ENCODE data around the gene ABCC2.

ABCC2 gene

DNA sequence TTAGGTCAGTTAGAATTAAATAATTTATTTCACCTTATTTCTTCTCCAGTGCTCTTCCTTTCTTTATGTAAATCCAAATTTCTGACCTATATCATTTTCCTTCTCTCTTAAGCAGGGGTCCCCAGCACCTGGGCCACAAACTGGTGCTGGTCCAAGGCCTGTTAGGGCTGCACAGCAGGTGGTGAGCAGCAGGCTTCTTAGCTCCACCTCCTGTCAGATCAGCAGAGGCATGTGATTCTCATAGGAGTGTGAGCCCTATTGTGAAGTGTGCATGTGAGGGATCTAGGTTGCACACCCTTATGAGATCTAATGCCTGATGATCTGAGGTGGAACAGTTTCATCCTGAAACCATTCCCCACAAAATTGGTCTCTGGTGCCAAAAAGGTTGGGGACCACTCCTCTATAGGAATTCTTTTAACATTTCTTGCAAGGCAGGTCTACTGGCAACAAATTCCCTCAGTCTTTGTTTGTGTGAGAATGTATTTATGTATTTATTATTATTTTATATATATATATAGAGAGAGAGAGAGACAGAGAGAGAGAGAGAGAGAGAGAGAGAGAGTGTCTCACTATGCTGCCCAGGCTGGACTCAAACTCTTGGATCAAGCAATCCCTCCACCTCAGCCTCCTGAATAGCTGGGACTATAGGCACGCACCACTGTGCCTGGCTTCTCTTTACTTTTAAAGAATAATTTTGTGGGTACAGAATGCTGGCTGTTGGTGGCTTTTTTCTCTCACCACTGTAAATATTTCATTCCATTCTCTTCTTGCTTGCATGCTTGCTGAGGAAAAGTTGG lies 4.3 kb upstream of the ABCC2 start:
- DNase-seq = no peak

DNA sequence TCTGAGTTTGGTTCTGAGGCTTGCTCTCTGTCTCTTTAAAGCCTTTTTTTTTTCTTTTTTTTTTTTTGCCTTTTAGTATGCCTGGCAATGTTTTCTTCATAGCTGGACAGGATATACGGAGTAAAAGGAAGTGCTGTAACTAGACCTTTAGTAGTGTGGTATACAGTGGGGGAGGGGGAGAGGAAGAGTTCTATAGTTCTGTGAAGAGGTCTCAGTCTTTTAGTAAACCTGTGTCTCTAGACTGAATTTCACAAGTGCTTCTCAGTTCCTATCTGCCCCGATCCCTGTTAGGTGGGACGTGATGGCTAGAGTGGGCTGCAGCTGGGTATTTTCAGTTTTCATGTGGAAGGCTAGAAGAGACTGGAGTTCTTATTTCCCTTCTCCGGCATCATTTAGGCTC lies 3.1 kb upstream of the ABCC2 start:
- DNase-seq = no peak

DNA sequence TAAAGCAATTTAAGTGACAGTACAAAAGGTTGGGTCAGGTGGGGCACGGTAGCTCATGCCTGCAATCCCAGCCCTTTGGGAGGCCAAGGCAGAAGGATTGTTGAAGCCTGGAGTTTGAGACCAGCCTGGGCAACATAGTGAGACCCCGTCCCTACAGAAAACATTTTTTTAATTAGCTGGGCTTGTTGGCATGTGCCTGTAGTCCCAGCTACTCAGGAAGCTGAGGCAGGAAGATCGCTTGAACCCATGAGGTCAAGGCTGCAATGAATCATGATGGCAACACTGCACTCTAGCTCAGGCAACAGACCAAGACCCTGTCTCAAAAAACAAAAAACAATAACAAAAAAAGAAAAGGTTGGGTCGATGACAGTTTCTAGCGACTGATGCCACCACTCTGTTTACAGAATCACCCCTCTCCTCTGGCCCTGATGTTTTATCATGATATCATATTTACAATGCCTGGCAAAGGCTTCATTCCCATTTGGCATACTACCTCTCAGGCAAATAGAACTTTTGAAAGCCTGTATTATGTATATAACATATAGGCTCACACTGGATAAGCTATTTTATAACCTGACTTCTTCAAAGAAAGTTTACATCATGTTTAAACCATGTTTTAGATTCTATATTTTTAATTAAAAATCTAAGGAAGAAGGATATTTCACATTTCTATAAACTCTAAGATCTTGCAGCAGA lies 558 bp upstream of the ABCC2 start:
- DNase-seq = no peak

DNA sequence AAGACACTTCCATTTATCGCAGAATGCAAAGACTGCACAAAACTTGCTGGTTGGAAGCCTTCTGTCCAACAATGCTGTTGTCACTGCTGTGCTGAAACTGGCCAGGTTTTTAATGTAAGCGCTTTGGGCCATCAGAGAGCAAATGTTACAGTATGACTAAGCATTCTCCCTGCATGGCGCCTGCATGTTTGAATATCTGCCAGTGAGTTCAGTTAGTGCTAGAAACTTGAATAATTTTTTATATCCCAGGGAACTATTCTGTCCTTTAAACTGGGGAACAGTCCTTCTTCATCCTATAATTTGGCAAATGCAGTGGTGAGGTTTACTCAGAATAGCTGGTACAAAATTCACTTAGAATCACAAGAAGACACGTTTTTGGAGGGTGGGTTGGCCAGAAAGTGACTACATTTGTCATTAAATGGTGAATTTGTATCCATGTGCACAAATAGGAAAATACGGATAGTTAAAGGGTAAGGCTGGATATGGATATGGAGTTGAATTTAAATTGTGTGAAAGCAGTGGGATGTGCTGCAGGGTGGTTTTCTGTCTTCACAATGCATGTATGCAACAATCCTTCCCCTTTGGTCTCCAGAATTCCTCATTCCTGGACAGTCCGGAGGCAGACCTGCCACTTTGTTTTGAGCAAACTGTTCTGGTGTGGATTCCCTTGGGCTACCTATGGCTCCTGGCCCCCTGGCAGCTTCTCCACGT lies 1.7 kb downstream of the ABCC2 start:
- DNase-seq = no peak

DNA sequence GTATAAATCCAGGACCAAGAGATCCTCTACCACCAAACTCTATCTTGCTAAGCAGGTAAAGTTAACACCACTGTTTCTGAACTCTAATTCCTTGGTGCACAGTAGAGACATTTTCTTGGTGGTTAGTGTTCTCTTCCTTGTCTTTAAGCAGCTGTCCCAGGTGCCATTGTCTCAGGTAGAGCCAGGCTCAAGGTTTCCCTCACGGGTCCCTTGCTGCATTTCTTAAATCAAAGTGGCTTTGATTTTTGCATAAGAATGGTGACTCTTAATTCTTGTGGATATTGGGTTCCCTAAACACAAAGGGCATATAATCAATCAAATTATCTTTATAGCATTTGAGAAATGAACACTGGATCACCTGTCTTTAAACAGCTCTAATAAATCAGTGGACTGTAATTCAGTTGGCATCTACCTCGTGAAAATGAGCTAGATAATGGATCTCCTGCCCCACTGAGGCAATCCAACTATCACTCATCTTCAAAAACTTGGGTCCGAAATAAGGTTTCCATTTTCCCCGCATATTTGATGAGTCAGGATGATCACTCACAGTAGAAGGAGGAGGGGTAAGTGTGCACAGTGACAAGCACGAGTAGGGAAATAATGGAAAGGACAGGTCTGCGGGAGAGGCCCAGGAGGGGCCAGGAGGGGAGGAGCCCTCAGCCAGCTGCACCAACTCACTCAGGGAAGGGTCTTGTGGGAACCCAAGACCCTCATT lies 2.4 kb downstream of the ABCC2 start:
- no peak for DNase-seq

DNA sequence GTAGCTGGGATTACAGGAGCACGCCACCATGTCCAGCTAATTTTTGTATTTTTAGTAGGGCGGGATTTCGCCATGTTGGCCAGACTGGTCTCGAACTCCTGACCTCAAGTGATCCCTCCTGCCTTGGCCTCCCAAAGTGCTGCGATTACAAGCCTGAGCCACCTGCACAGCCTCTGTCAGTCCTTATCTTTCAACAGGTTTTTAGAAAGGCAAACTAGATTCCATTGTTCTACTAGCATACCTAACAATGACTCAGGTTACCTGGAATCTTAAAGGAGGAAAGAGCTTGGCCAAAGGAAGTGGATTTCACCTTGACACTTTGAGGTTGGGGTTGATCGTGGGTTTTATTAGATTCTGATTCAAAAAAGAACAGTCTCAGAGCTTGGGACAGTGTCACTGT lies 3.2 kb downstream of the ABCC2 start:
- DNase-seq = no peak

DNA sequence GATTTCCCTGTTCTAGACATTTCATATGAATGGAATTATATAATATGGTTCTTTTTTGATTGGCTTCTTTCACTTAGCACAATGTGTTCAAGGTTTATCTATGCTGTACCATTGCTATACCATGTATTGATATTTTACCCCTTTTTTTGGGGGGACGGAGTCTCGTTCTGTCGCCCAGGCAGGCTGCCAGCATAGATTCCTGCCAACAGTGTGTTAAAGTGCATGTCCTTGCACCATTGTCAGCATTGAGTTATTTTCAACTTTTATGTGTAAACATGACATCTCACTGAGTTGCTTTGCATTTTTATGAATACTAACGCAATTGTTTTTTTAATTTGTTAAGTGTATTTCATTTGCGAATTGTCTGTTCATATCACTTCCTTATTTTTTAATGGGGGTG lies 4.9 kb downstream of the ABCC2 start:
- no peak for DNase-seq

DNA sequence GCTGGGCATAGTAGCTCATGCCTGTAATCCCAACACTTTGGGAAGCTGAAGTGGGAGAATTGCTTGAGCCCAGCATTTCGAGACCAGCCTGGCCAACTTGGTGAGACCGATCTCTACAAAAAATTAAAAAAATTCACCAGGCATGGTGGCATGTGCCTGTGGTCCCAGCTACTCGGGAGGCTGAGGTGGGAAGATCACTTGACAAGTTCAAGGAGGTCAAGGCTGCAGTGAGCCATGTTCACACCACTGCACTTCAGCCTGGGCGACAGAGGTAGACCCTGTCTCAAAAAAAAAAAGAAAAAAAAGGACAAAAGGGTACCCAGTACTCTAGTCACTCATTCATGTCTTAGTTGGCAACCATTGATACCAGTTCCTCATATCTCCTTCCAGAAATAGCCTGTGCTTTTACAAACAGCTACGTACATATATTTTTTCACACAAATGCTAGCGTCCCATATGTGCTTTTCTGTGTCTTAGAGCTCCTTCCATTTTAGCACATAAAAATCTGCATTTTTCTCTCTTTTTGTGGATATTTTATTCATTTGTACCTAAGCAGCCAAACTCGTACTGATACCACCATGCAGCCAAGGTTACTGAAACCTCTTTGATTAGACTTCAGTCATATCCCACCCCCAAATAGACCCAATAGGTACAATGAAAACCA lies 5.5 kb downstream of the ABCC2 start:
- DNase-seq = no peak

DNA sequence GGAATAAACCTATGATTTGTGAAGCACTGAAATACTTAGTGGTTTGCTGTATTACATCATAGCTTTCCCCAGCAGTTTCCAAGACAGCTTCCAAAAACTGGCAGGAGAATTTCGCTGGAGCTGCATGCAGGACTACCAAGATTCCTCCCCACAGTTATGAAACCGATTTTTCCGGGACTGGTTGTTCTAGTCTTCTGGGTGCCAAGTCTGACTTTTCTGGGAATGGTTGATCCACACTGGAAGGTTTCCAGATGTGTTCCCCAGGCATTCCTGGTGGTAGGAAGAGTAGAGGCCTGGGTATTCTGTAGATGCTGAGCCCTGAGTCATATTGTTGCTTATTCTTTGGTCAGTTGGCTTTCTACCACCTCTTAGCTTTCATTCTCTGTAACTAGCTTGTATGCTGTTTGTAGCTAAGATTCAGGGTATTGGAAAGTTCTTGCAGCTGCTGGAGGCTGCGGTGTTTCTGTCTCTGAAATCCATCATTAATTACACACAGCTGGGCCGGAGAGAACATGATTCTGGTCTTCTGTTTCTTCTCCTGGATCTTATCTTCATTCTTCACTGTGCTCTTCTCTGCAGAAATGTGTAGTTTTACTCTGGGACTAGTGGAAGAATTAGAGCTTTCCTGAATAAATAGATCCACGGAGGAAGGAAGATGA lies 6.3 kb downstream of the ABCC2 start:
- no peak for DNase-seq

DNA sequence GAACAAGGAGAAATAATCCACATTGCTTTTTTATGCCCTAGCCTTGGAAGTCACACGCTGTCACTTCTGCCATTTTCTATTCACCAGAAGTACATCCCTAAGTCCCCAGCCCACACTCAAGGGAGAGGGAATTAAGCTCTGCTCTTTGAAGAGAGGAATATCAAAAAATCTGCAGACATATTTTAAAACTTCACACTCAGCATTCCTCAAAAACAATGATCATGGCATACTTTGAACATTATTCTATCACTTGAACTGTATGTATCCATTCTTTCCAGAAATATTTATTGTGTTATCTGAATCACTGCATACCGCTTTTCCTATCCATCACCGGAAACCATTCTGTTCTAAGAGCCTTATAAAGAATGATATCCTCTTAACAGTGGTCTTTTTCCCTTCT lies 9.4 kb downstream of the ABCC2 start:
- no peak for DNase-seq

DNA sequence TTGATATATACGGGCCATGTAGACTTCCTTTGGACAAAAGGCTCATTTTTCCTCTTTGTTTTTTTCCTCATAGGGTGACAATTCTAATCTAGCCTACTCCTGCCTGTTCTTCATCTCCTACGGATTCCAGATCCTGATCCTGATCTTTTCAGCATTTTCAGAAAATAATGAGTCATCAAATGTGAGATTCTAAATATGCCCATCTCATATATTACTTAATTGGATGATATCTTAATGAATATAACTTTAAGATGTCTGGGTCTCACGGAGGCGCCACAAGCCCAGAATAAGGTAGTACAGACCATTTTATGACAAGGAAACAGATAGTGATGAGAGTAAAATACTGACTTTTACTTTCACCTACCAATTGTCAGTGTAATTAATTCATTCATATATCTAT lies 11.4 kb downstream of the ABCC2 start:
- no peak for DNase-seq

DNA sequence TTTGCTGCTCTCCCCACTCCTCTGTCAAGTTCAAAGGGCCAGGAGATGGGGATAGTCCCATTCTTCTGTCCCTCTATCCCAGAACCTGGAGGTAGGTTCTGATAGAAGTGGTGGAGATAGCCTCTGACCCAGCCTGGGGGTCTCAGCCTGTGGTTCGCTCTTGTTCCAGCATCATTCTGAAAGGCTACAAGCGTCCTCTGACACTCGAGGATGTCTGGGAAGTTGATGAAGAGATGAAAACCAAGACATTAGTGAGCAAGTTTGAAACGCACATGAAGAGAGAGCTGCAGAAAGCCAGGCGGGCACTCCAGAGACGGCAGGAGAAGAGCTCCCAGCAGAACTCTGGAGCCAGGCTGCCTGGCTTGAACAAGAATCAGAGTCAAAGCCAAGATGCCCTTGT lies 14.5 kb downstream of the ABCC2 start:
- DNase-seq = no peak

DNA sequence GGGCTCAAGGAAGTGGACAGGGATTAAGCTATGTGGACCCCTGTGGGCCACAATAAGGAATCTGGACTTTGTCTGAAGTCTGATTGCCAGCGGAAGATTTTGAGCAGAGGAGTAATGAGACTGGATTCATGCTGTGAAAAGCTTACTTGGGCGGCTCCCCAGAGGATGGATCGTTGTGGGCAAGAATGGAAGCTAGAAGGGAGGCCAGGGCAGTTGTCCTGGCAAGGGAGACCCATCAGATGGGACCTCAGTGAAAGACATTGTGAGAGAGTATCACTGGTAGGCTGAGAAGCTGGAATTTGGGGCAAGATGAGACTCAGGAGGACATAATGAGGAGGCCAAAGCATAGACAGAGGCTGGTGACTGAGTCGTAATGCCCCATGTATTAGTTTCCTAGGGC lies 15.6 kb downstream of the ABCC2 start:
- no peak for DNase-seq

DNA sequence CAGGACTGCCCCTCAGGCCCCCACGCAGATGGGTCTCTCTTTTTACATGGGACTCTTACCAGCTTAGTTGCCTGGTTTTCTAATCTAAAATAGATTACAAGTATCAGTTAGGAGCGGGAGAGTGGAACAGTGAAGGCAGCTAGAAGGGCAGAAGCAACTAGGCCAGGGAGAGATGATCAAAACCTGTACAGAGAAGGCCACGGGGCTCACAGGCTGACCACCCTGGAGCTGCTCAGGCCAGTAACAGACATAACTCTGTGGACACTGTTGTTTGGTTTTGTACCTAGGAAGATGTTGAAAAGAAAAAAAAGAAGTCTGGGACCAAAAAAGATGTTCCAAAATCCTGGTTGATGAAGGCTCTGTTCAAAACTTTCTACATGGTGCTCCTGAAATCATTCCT lies 16.5 kb downstream of the ABCC2 start:
- DNase-seq = no peak

DNA sequence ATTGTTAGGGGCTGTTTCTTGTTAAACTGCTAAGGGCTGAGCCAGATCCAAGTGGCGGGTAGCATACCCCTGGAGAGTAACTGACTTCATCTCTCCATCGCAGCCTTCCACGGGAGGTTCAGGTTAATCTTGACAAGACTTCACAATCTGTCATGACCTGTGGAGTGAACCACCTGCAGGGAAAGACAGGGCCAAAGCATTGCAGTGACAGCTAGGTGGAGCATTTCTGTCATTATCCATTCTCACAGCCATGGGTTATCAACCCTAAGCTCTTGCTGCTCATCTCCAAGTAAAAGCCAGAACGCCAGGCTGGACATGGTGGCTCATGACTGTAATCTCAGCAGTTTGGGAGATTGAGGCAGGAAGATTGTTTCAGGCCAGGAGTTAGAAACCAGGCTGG lies 17.2 kb downstream of the ABCC2 start:
- DNase-seq = no peak

DNA sequence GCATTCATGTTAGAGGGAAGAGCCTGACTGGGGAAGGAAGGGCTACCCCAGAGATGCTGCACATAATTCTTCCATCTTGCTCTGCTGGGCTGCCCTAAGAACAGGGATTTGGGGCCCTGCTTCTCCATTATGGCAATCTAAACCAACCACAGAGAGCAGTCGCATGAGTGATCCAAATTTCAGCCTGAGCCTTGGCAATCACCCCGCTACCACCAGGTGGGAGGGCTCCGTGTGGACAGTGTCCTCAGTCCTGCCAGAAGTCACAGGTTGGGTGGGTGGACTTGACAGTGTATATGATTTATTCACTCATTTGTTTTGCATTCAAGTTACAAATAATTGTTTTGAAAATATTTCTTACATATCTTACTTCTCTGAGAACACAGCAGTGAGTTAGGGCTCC lies 22.0 kb downstream of the ABCC2 start:
- no peak for DNase-seq

DNA sequence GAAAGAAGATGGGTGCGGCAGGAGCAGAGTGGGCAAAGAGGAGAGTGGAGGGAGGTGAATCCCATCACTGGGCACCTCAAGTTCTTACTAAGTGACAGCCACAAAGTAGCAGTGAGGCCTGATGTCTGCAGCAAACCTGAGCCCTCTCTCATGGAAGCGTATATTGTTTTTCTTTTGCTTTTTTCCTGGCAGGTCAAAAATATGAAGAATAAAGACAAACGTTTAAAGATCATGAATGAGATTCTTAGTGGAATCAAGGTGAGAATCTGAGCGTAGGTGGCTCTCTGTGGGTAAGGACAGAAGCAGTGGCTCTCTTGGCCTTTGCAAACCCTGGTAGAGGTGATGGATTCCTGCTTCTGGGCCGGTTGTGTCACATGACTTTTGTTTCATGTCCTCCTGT lies 22.8 kb downstream of the ABCC2 start:
- DNase-seq = no peak

DNA sequence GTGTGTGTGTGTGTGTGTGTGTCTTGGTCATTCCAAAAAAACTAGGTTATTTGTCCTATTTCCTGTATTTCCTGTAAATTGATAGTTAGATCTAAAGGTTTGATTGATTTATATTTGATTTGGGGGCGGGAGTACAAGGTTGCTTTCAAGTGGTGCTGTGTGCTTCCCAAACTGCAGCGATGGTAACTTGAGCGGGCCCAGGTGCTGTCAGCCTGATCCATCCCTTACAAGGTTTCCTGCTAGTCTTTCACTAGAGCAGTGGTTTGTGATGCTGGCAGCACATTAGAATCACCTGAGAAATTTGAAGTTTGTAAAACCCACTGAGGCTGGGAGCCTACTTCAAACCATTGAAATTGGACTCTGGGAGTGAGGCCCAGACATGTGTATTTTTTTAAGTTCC lies 23.7 kb downstream of the ABCC2 start:
- DNase-seq = no peak

DNA sequence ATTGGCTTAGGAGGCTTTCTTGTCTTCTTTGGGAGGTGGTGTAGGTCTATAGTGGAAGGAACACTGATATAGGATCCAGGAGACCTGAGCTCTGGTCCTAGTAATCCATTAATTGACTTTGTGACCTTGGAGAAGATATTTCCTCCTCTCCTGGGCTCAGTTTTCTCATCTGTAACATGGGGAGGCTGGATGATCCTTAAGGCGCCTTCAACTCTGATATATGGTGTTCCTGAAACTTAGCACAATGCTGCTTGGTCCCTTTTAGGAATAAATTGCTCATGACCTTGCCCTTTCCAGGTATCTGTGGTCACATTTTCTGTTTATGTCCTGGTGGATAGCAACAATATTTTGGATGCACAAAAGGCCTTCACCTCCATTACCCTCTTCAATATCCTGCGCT lies 25.3 kb downstream of the ABCC2 start:
- no peak for DNase-seq

DNA sequence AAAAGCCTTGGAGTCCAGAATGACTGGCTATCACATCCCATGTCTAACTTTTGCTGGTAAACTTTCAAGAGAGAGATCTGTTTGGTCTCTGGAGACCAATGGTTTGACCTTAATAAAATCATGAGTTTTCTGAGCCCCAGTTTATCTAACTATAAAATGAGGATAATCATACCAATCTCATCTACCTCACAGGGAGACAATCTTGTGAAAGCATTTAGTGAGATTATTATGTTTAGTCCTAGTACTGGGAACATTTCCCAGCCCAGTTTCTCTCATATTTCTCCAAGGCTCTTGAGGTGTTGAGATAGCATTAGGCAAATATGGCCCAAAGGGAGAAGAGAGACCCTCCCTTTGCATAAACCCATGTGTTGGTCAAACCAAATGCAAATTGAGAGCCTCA lies 25.8 kb downstream of the ABCC2 start:
- no peak for DNase-seq

DNA sequence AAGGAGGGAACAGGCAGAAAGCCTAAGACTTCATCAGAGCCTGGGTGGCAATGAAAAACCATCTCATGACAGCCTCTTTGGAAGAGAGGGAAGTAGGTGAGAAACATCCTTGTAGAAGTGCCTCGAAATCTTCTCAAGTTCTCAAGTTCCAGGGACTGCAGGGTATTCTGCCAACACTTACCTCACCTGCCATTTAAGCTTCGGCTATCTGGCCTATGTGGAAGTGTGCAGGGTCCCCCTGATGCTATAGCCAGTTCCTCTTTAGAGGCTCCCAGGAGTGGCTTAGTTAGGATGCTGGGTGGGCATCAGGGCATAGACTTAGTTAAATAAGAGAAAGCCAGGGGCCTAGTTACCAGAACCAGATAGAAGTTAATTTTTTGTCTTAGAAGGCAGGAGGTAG lies 27.0 kb downstream of the ABCC2 start:
- no peak for DNase-seq

DNA sequence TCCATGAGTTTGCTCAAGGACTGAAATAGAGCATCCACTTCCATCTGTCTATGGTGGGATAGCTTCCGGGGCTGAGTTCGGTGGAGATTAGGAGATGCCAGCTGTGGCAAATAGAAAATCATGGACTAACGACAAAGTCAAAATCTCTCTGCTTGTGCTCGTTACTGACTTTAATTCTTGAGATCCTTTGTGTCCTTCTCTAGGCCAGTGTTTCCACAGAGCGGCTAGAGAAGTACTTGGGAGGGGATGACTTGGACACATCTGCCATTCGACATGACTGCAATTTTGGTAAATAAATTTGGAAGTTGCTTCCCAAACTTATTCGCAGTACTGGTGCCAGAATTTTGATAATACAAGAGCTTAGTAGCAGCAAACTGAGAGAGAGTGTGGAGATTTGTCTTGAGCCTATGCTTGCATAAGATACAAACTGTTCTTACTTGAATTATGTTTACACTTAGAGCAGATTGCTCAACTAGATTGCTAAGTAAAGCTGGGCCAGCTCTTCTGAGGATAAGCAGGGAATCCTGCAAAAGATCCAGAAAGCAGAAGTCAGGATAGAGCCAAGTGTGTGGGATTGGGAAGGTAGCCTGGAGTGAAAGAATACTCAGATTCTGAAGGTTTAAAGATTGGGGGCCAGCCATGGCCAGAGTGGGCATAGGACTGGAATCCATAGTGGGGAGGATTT lies 27.6 kb downstream of the ABCC2 start:
- DNase-seq = no peak
